NCI-H226 (cell line): Measurements from ENCODE around the gene CHMP1A.

Experiments
- DNase-seq: peaks from one replicate; pipeline ENCODE4 v3.0.0-alpha.2; 2015

The CHMP1A gene

GRCh38 chr16:89602952-89603590 lies 54.4 kb downstream of the CHMP1A start:
- no peak for DNase-seq

- peak; percentile 96 for DNase-seq
Measured at GRCh38 chr16:89602273-89602951, 55.1 kb downstream of the CHMP1A start.

- peak; percentile 69 for DNase-seq
Measured at GRCh38 chr16:89601906-89602272, 55.6 kb downstream of the CHMP1A start.

GRCh38 chr16:89600956-89601355 lies 56.6 kb downstream of the CHMP1A start:
- no peak for DNase-seq

DNA sequence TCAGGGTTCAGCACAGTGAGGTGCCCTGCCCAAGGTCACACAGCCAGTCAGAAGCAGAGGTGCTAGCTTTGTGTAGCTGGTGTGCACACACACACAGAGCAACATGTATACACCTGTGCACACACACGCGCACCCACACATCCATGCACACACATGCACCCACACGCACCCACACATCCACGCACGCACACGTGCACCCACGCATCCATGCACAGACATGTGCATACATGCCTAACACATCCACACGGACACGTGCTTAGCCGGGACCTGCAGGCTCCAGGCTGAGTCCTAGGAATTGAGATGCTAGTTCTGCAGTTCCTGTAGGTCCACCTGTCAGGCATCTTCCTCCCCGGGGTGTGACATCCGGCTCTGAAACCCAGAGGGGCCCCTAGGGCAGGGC lies 57.1 kb downstream of the CHMP1A start:
- DNase-seq, result no peak

GRCh38 chr16:89599902-89600301 lies 57.6 kb downstream of the CHMP1A start:
- no peak for DNase-seq

GRCh38 chr16:89599451-89599858 lies 58.1 kb downstream of the CHMP1A start:
- peak; percentile 42 for DNase-seq

DNA sequence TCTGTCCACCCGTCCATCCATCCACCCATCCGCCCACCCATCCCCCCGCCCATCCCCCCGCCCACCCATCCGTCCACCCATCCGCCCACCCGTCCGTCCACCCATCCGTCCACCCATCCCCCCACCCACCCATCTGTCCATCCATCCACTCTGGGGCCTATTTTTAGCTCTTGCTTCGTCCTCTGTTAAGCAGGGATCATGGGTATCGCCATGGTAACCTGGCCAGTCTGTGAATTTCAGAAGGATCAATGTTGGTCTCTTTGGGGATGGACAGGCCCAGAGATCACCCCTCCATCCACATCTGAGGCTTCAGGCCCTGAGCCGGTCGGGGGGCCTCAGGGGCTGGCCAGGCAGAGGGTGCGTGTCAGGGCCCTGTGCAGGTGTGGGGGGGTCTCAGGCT lies 59.3 kb downstream of the CHMP1A start:
- DNase-seq, result no peak

GRCh38 chr16:89596957-89597649 lies 60.4 kb downstream of the CHMP1A start:
- peak; percentile 49 for DNase-seq

DNA sequence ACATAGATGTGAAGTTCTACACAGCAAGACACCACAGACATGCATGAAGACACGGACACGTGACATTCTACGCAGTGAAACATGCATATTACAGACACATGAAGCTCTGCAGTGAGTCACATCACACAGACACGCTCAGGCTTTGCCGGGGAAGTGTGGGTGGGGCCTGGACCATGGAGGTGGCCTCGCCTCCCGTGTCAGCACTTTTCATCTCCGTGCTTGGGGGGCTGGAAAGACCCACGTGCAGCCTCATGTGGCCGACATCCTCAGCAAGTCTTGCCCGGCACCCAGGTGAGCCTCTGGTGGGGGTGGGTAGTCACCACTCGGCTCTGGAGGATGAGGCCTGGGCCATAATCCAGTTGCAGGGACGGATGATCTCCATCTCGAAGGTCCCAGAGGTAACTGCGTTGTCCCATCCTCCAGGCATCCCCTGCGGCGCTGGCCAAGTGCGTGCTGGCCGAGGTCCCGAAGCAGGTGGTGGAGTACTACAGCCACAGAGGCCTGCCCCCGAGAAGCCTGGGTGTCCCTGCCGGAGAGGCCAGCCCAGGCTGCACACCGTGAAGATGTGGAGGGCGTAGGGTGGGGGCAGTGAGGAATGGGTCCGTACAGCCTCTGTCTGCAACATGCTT lies 61.3 kb downstream of the CHMP1A start:
- no peak for DNase-seq

DNA sequence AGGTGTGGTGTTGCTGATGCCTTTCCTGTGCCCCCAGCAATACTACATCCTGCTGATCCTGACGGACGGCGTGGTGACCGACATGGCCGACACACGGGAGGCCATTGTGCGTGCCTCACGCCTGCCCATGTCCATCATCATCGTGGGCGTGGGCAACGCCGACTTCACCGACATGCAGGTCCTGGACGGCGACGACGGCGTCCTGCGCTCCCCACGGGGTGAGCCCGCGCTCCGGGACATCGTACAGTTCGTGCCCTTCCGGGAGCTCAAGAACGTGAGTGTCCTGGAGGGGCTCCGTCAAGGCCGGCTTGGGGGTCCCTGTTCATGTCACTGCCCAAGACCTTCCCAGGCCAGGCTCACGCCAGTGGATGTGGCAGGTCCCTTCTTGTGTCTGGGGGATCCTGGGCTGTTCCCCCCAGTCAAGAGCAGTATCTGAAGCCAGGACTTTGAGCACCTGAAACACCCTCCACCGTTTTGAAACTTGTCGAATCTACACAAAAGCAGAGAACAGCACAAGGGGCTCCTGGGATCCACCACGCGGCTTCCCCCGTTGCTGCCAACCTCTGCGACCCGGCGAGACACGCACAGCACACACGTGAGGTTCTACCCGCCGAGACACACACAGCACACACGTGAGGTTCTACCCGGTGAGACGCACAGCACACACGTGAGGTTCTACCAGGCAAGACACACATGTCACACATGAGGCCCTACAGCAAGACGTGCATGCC lies 62.0 kb downstream of the CHMP1A start:
- DNase-seq, result no peak
